Vagina (tissue), 2 donors: ENCODE data around the gene LRRC74B.

Experiments
- POLR2A ChIP-seq, 2 donors: fragments of 450-650 bp; IDR thresholded peaks; one replicate each; pipeline ENCODE4 v1.6.1; 2017; ENCODE audit warnings: antibody characterized with exemption in 2 of 2, mild to moderate bottlenecking in 2 of 2, moderate library complexity in 2 of 2
- POLR2AphosphoS5 ChIP-seq, 2 donors: sonication (generic); formaldehyde crosslinking; IDR thresholded peaks; one replicate each; pipeline ENCODE4 v1.9.0; 2017; ENCODE audit warnings: antibody characterized with exemption in 2 of 2, mild to moderate bottlenecking in 2 of 2, low read depth in 1 of 2; ENCODE audit not compliant: insufficient read depth in 1 of 2
- TF ChIP-seq, protein P1 (sequence below), 3 experiments: fragments of 450-650 bp in 2 of 3; fragments of 200-600 bp in 1 of 3; sonication (generic) in 1 of 3; IDR thresholded peaks; one replicate each; pipeline ENCODE4 v1.5.1; 2017 to 2019; ENCODE audit warnings: antibody characterized with exemption in 3 of 3, mild to moderate bottlenecking in 2 of 3, moderate library complexity in 2 of 3

DNA sequence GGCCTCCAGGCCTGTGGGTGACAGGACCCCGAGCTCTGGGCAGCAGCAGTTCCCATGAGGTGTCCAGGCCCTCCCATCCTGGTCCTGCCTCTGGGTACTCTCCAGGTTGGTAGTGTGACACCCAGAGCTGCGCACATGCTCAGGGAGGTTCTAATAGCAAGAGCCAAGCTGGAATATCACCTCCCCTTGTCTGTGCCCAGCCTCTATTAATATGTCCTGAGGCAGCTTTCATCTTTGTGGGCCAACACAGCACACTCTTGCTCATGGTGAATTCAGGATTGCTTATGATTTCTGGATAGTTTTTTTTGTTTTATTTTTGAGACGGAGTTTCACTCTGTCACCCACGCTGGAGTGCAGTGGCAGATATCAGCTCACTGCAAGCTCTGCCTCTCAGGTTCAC, 27.4 kb upstream of the LRRC74B start:
- TF ChIP-seq, protein P1, sequence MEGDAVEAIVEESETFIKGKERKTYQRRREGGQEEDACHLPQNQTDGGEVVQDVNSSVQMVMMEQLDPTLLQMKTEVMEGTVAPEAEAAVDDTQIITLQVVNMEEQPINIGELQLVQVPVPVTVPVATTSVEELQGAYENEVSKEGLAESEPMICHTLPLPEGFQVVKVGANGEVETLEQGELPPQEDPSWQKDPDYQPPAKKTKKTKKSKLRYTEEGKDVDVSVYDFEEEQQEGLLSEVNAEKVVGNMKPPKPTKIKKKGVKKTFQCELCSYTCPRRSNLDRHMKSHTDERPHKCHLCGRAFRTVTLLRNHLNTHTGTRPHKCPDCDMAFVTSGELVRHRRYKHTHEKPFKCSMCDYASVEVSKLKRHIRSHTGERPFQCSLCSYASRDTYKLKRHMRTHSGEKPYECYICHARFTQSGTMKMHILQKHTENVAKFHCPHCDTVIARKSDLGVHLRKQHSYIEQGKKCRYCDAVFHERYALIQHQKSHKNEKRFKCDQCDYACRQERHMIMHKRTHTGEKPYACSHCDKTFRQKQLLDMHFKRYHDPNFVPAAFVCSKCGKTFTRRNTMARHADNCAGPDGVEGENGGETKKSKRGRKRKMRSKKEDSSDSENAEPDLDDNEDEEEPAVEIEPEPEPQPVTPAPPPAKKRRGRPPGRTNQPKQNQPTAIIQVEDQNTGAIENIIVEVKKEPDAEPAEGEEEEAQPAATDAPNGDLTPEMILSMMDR (IDR thresholded peaks at IDR 0.05), result no peak
- TF ChIP-seq POLR2A (IDR thresholded peaks at IDR 0.05) (no peak), POLR2AphosphoS5 (IDR thresholded peaks at IDR 0.05; ENCODE audit: insufficient read depth in 1 of 2, low read depth in 1 of 2) (no peak)
